GM19395 (cell line): ENCODE results near the gene CST2.
A peak's percentile ranks its signal among the peaks of the same experiment; 100 is the strongest.
"Not testable (repeated sequence)": the region's sequence is repeated elsewhere in the genome, so short reads cannot be mapped to it uniquely, and the experiment has no call there.

ENCODE experiments used
- ATAC-seq: cut with Tn5 transposase; IDR thresholded peaks from one replicate; pipeline ENCODE4 v1.9.1; 2021; ENCODE audit warnings: mild to moderate bottlenecking, moderate library complexity; ENCODE audit not compliant: unreplicated experiment

The CST2 gene

DNA sequence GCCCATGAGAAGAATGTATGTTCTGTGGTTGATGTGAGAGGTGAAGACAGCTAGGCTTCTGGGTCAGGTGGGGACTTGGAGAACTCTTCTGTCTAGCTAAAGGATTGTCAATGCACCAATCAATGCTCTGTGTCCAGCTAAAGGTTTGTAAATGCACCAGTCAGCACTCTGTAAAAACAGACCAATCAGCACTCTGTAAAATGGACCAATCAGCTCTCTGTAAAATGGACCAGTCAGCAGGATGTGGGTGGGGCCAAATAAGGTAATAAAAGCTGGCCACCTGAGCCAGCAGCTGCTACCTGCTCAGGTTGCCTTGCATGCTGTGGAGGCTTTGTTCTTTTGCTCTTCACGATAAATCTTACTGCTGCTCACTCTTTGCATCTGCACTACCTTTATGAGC is 15.0 kb downstream of the CST2 start:
- not testable (repeated sequence) for ATAC-seq

DNA sequence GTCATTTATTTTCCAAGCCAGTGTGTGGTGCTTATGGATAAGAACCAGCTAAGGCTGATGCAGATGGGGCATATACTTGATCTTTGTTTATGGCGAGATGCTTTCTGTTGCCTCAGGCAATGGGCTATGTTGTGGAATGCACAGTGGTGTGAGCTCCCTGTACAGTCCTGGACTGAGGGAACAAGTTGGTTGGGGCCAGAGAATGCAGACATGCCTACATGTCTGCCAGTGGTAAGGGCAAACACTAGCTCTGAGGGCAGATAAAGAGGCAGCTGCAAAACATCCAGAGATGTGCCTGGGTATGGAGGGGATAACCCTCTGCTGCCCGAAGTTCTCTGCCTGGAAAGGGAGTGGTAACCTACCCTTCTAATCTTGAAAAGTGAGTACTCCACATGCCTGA is 16.2 kb downstream of the CST2 start:
- not testable (repeated sequence) for ATAC-seq

DNA sequence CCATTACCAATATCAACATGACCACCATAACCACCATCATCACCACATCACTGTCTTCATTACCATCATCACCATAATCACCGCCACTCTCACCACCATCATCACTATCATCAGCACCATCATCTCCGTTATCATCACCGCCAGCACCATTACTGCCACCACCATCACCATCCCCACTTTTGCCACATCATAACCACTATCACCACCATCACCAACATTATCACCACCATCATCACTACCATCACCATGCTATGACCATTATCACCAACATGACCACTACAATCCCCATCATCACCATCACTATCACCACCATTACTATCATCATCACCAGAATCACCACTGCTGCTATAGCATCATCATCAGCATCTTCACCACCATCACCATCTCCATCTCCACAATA is 25.7 kb downstream of the CST2 start:
- no peak for ATAC-seq

DNA sequence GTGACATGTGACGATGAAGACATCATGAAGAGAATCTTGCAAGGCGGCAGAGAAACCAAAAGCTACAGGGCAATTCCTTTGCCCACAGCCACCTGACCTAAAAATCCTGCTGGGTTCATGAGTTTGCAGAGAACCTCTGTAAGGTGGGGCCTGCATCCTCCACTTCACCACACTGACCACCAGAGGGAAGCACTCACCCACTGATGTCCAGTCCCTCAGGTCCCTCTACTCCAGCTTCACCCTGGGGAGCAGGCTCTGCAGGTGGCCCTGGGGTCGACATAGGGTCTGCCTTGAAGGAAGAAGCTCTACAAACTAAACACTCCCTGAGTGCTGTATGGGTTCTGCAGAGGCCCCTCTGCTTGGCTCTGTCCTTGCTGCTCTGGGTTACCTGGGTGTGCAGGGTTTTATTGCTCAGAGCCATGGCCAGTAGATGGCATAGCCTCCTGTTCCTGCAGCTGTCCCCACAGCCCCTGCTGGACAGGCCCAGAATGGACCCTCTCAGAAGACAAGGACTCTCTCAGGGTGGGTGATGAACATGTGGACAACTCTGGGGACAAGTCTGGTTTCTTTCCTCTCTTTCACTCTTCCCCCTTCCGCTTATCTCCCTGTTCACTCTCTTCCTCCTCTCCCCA is 27.2 kb downstream of the CST2 start:
- peak; percentile 84 for ATAC-seq

DNA sequence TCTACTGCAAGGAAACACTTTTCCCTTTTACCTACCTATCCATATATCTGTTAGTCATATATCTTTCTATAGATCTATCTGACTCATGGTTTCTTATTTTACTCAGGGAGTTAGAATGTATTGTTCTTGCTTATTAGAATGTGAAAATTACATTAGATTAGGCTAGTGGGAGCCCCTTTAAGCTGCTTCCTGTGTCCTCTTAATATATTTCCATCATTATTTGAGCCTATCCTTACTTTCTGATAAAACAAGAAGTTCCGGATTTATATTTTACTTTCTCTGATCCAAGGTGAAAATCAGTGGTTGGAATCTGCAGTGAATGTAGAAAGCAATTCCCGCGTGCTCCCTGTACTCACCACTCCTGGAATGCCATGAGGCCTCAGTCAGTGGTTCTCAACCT is 31.0 kb downstream of the CST2 start:
- no peak for ATAC-seq

DNA sequence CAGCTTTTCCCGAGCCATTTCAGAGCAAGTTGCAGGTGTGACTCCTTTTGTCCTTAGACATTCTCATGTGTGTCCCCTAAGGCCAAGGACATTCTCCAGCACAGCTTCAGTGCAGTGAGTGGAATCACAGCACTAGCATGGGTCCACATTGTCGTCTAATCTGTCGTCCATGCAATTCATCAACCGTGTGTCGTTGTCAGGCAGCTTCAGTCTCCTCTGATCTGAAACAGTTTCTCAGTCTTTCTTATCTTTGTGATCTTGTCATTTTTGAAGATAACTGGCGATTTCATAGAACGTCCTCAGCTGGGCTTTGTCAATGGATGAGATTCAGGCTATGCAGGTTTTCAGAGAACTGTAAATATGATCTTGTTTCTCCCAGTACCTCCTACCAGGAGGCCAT is 31.7 kb downstream of the CST2 start:
- no peak for ATAC-seq

DNA sequence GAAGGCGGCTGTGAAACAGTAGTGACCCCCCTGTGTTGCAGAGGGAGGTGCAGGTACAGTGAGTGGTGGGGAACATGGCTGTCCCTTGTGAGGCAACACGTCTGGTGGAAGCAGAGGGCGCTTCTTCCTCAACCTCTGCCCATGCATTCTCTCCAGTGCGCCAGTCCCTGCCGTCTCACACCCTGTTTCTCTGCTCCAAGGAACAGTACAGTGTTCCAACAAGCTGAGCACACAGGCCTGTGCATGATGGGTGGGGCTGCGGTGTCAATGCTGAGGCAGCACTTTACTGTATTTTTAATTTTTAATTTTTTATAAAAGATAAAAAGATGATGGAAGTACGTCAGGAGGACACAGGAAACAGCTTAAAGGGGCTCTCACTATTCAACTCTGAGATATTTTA is 32.5 kb downstream of the CST2 start:
- ATAC-seq = no peak

DNA sequence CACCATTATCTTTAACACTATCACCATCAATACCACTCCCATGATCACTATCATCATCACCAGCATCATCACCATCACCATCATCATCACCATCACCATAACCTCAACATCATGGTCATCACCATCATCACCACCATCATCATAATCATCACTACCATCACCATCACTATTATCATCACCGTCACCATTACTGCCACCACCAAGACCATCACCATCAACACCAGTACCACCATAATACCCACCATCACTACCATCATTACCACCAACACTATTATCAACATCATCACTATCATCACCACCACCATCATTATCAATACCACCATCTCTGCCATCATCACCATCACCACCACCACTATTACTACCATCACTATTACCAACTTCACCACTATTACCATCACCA is 43.1 kb downstream of the CST2 start:
- no peak for ATAC-seq

DNA sequence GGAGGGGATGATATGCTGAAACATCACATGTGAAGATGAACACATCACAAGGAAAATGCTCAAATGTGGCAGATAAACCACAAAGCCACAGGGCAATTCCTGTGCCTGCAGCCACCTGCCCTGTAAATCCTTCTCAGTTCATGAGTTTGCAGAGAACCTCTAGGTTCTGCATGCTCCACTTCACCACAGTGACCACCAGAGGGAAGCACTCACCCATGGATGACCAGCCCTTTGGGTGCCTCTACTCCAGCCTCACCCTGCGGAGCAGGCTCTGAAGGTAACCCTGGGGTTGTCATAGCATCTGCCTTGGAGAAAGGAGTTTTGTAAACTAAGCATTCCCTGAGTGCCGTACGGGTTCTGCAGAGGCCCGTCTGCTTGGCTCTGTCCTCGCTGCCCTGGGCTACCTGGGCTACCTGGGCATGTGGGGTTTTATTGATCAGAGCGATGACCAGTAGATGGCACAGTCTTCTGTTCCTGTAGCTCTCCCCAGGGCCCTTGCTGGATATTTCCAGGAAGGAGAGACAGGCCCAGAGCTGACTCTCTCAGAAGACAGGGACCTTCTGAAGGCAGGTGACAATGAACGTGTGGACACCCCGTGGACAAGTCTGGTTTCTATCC is 44.1 kb downstream of the CST2 start:
- ATAC-seq = no peak

DNA sequence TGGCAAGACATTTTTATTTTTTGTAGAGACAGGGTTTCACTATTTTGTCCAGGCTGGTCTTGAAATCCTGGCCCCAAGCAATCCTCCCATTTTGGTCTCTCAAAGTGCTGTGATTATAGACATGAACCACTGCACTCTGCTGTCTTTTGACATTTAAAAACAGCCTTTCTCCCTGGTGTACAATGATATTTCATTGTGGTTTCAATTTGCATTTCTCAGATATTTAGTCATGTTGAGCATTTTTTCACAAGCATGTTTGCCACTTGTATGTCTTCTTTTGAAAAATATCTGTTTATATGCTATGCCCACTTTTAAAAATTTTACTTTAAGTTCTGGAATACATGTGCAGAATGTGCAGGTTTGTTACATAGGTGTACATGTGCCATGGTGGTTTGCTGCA is 47.9 kb downstream of the CST2 start:
- ATAC-seq = not testable (repeated sequence)

DNA sequence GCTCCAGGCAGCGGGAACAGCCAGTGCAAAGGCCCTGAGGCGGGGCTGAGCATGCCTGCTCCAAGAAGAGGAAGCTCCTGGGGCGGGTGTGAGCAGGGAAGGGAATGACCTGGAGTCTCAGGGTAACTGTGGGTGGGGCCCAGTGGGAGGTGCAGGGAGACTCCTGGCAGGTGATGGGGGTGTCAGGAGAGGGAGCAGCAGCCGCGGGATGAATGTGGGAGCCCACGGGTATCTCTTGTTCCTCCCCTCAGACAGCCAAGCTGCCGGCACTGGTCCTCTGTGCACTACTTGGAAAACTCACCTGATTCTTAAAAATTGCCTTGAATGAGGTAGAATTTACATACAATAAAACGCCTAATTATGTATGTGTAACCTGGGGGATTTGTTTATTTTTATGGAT is 49.1 kb downstream of the CST2 start:
- ATAC-seq = not testable (repeated sequence)

DNA sequence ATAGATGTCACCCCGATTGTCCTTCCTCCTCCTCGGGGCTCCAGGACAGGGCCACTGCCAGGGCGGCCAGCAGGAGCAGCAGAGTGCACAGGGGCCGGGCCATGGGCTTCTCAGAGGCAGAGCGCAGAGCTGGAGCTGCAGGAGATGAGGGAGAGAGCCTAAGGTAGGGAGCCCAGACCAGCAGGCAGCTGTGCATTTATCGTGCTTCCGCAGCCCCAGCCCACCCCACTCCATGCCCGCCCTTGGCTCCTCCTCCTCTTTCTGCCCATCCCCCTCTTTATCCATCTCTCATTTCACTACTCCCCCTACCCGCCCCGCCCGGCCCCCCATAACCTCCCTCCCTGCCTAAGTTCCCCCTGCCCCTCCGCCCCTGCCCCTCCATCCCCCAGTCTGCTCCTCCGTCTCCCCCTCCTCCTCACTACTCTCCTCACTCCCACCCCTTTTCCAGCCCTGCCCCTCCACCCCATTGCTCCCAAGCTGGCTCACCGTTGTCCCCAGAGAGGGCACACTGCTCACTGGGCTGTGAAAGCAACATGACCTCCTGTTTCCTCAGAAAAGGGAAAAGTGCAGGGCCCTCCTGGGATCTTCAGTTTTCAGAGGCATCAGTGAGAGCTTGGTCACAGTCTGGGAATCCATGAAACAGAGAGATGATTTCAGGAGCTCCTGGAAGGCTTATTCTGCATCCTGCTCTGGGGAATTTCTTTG is 50.3 kb downstream of the CST2 start:
- ATAC-seq = no peak

DNA sequence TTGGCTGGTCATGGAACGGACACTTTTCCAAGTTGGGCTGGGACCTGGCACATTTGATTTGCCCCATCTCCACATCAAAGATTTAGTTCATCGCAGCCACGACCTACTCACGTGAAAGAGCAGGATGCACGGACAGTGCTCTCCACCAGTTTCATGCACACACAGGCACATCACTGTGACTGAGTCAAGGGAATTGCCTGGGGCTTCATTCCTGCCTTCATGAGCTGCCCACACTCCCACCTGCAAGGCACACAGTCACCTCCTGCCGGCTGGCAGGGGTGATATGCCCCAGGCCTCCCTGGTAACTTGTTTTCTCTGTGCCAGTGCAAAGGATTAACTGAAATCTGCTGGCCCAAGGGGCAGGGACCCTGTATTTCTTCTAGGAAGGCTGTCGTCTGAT is 52.4 kb downstream of the CST2 start:
- ATAC-seq = no peak
